HepG2 (cell line): ENCODE measurements around the gene CAPG. TPM values are rescaled to one million over a fixed set of nuclear protein-coding genes. Genes with fewer than 3 reads are reported as not detected.
A peak's percentile ranks its signal among the peaks of the same experiment; 100 is the strongest.

Source experiments
- CREBL2 ChIP-seq: sonication (generic); formaldehyde crosslinking; IDR thresholded peaks from 2 replicates; pipeline ENCODE4 v1.8.1; 2023; ENCODE audit warnings: missing genetic modification reagents, mild to moderate bottlenecking, borderline replicate concordance
- ELK4 ChIP-seq: sonication (generic); formaldehyde crosslinking; IDR thresholded peaks from 2 replicates; pipeline ENCODE4 v1.9.0; 2021; ENCODE audit warnings: missing genetic modification reagents, borderline replicate concordance
- GTF3A ChIP-seq: sonication (generic); formaldehyde crosslinking; conservative IDR thresholded peaks from 2 replicates; pipeline ENCODE4 v1.4.0; 2020; ENCODE audit warnings: mild to moderate bottlenecking, missing genetic modification reagents
- PPARG ChIP-seq: conservative IDR thresholded peaks from 2 replicates; pipeline ENCODE4 v1.6.1; 2016; ENCODE audit warnings: missing biosample characterization, missing genetic modification reagents
- PRDM15 ChIP-seq: sonication (generic); formaldehyde crosslinking; IDR thresholded peaks from 2 replicates; pipeline ENCODE4 v1.4.0; 2020; ENCODE audit warnings: missing genetic modification reagents
- USF2 ChIP-seq, 2 experiments: sonication (generic) in 1 of 2; formaldehyde crosslinking in 1 of 2; IDR thresholded peaks; 2 replicates each; pipeline versions ENCODE4 v1.5.1 to v1.6.1; 2011 to 2020; ENCODE audit warnings: borderline replicate concordance in 1 of 2, low read depth in 1 of 2, low read length in 1 of 2, mild to moderate bottlenecking in 1 of 2, missing genetic modification reagents in 1 of 2, moderate library complexity in 1 of 2
- ZBED4 ChIP-seq: sonication (generic); formaldehyde crosslinking; IDR thresholded peaks from 2 replicates; pipeline ENCODE4 v1.4.0; 2020; ENCODE audit warnings: missing genetic modification reagents, borderline replicate concordance
- ZNF124 ChIP-seq: sonication (generic); formaldehyde crosslinking; IDR thresholded peaks from 2 replicates; pipeline ENCODE4 v1.4.0; 2020; ENCODE audit warnings: missing genetic modification reagents
- ZNF205 ChIP-seq: IDR thresholded peaks from 2 replicates; pipeline ENCODE4 v1.6.1; 2018; ENCODE audit warnings: missing biosample characterization, missing genetic modification reagents
- ZNF263 ChIP-seq: sonication (generic); formaldehyde crosslinking; IDR thresholded peaks from 2 replicates; pipeline ENCODE4 v1.4.0; 2020; ENCODE audit warnings: missing genetic modification reagents
- ZNF441 ChIP-seq: sonication (generic); formaldehyde crosslinking; IDR thresholded peaks from 2 replicates; pipeline ENCODE4 v1.7.0; 2021; ENCODE audit warnings: missing genetic modification reagents, borderline replicate concordance
- ZNF710 ChIP-seq: sonication (generic); formaldehyde crosslinking; IDR thresholded peaks from 2 replicates; pipeline ENCODE4 v1.5.0; 2020; ENCODE audit warnings: mild to moderate bottlenecking, missing genetic modification reagents, borderline replicate concordance
- ZNF883 ChIP-seq: sonication (generic); formaldehyde crosslinking; IDR thresholded peaks from 2 replicates; pipeline ENCODE4 v1.5.1; 2020; ENCODE audit warnings: mild to moderate bottlenecking, missing genetic modification reagents; ENCODE audit errors: not compliant biosample characterization
- polyA plus RNA-seq, 8 experiments: library from polyadenylated mRNA; depleted of rRNA in 3 of 8; stranded (reverse) in 7 of 8; unstranded in 1 of 8; fragments of >200 nt; fragmentation: Illumina TruSeq in 4 of 8; extraction: Trizol in 4 of 8; gene quantifications; 2 replicates each; pipeline versions ENCODE4 v1.2.1 to v1.2.3, GENCODE V29; 2011 to 2016; ENCODE audit warnings: low read depth in 4 of 8, missing spikeins in 1 of 8, mixed read lengths in 1 of 8; ENCODE audit not compliant: insufficient read depth in 1 of 8
- total RNA-seq, 5 experiments: library from RNA; depleted of rRNA; stranded (reverse); fragments of >200 nt; fragmentation: Illumina TruSeq; extraction: Trizol; gene quantifications; 2 replicates each; pipeline ENCODE4 v1.2.3, GENCODE V29; 2016; ENCODE audit warnings: low read depth in 1 of 5

Gene CAPG
- total and polyA plus RNA-seq, 2 of the 13 experiments (the other 11 are each of a cell fraction or from before 2014, with no cell fraction given): 12.7 to 18.2 TPM

- TF ChIP-seq USF2 (IDR thresholded peaks at IDR 0.05; ENCODE audit: low read depth, low read length) (no peak), USF2 (CRISPR knock-in tag; IDR thresholded peaks at IDR 0.05; ENCODE audit: borderline replicate concordance) (no peak), ZNF883 (CRISPR knock-in tag) (peak; percentile 47), CREBL2 (CRISPR knock-in tag) (no peak), GTF3A (CRISPR knock-in tag) (0 out of 2 replicates have a peak, but pooled peaks have one; percentile 58), ZNF441 (CRISPR knock-in tag) (0 out of 2 replicates have a peak, but pooled peaks have one; percentile 43), ZBED4 (peak; percentile 72), ELK4 (CRISPR knock-in tag) (no peak), PRDM15 (CRISPR knock-in tag) (no peak), ZNF124 (CRISPR knock-in tag) (no peak), ZNF263 (peak; percentile 76), ZNF205 (CRISPR knock-in tag) (peak; percentile 61; the same call in 1 of the 2 replicates), ZNF710 (no peak), PPARG (CRISPR knock-in tag) (peak; percentile 53; the same call in 1 of the 2 replicates)
These were observed 10.5 kb upstream of the CAPG start (continued) for GRCh38 chr2:85420536-85421259.
